ENCODE data around the gene PRKAB1. TPM values are rescaled to one million over a fixed set of nuclear protein-coding genes. Genes with fewer than 3 reads are reported as not detected.

PRKAB1 gene
- total RNA-seq, 2 experiments from 2014 or later, result 18.6 to 24.2 TPM

DNA sequence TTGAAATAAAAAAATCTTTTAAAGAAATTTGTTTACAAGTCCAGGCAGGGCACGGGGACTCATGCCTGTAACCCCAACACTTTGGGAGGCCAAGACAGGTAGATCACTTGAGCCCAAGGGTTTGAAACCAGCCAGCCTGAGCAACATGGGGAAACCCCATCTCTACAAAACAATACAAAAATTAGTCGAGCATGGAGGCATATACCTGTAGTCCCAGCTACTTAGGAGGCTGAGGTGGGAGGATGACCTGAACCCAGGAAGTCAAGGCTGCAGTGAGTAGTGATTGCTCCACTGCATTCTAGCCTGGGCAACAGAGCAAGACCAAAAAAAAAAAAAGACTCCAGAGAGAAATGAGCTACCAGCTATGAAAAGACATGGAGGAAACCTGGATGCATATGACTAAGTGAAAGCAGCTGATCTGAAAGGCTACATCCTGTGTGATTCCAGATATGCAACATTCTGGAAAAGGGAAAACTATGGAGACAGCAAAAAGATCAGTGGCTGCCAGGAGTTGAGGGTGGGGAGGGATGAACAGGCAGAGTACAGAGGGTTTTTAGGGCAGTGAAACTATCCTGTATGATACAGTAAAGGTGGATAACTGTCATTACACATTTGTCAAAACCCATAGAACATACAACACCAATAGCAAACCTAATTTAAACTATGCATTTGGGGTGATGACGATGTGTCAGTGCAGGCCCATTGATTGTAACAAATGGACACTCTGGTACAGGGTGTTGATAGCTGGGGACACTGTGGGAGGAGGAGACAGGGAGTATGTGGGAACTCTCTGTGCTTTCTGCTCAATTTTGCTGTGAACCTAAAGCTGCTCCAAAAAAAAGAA lies 59.9 kb downstream of the PRKAB1 start:
- Histone ChIP-seq H3K27me3 (ENCODE audit: control insufficient read depth in 1 of 2, insufficient read depth in 2 of 2, low read length in 2 of 2) (no peaks in the 10 kb centered on the region), H3K36me3 (ENCODE audit: insufficient read depth, low read length) (no peaks in the 10 kb centered on the region), H3K4me1 (ENCODE audit: insufficient read depth, low read length) (no peaks in the 10 kb centered on the region), H3K4me3 (ENCODE audit: low read length) (no peak overlapping the region), H3K9me3 (ENCODE audit: control insufficient read depth in 1 of 2, insufficient read depth in 1 of 2, low read length in 2 of 2) (no peaks in the 10 kb centered on the region), H3K27ac (ENCODE audit: low read depth in 1 of 2, low read length in 2 of 2) (no peak overlapping the region)
- no peaks in the 10 kb centered on the region for H3K36me3 Mint-ChIP-seq (ENCODE audit: low read depth)
- DNase-seq (no peak), ATAC-seq (ENCODE audit: poor library complexity) (no peak)
- H3K4me1 Mint-ChIP-seq (ENCODE audit: low read depth), result no peaks in the 10 kb centered on the region
- ChIA-PET CTCF (interaction anchor here (1.3 kb wide), 1 partner anchor 79 kb away, joined by 3 read pairs; no protein-coding TSS in a partner anchor), POLR2A (no interaction called here)
- H3K27me3 Mint-ChIP-seq, result no peaks in the 10 kb centered on the region
- no peaks in the 10 kb centered on the region for H3K9me3 Mint-ChIP-seq
- no peak overlapping the region for H3K4me3 Mint-ChIP-seq
- TF ChIP-seq, protein P1, sequence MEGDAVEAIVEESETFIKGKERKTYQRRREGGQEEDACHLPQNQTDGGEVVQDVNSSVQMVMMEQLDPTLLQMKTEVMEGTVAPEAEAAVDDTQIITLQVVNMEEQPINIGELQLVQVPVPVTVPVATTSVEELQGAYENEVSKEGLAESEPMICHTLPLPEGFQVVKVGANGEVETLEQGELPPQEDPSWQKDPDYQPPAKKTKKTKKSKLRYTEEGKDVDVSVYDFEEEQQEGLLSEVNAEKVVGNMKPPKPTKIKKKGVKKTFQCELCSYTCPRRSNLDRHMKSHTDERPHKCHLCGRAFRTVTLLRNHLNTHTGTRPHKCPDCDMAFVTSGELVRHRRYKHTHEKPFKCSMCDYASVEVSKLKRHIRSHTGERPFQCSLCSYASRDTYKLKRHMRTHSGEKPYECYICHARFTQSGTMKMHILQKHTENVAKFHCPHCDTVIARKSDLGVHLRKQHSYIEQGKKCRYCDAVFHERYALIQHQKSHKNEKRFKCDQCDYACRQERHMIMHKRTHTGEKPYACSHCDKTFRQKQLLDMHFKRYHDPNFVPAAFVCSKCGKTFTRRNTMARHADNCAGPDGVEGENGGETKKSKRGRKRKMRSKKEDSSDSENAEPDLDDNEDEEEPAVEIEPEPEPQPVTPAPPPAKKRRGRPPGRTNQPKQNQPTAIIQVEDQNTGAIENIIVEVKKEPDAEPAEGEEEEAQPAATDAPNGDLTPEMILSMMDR (IDR thresholded peaks at IDR 0.05), result no peak
- no peak overlapping the region for H3K27ac Mint-ChIP-seq
- intact Hi-C loops (cut with DNase I, micrococcal nuclease), result no loop called here

DNA sequence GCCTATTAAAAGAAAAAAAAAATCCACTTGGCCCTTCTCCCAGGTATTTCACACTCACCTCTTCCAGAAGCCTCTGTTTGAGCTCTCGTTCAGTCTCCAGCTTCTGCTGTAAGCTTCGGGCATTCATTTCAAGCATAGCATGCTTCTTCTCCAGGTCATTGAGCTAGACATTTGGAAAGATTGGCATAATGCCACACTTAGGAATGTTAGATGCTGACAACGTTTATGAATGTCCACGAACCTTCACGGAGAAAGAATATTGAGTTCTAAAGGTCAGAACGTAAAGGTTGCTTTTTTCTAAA lies 60.5 kb downstream of the PRKAB1 start:
- Histone ChIP-seq H3K27ac (ENCODE audit: low read depth in 1 of 2, low read length in 2 of 2) (no peak overlapping the region), H3K36me3 (ENCODE audit: insufficient read depth, low read length) (no peaks in the 10 kb centered on the region), H3K4me3 (ENCODE audit: low read length) (no peak overlapping the region), H3K27me3 (ENCODE audit: control insufficient read depth in 1 of 2, insufficient read depth in 2 of 2, low read length in 2 of 2) (no peaks in the 10 kb centered on the region), H3K4me1 (ENCODE audit: insufficient read depth, low read length) (no peaks in the 10 kb centered on the region), H3K9me3 (ENCODE audit: control insufficient read depth in 1 of 2, insufficient read depth in 1 of 2, low read length in 2 of 2) (no peaks in the 10 kb centered on the region)
- H3K9me3 Mint-ChIP-seq, result no peaks in the 10 kb centered on the region
- DNase-seq, result no peak
- no peak overlapping the region for H3K27ac Mint-ChIP-seq
- H3K36me3 Mint-ChIP-seq (ENCODE audit: low read depth), result no peaks in the 10 kb centered on the region
- H3K27me3 Mint-ChIP-seq, result no peaks in the 10 kb centered on the region
- H3K4me1 Mint-ChIP-seq (ENCODE audit: low read depth), result no peaks in the 10 kb centered on the region
- TF ChIP-seq, protein P1 (IDR thresholded peaks at IDR 0.05), result no peak
- H3K4me3 Mint-ChIP-seq, result no peak overlapping the region
- POLR2A ChIA-PET, result no interaction called here
- no peak for ATAC-seq (ENCODE audit: poor library complexity)
- CTCF ChIA-PET, result no interaction called here
- intact Hi-C loops (cut with DNase I, micrococcal nuclease), result no loop called here

DNA sequence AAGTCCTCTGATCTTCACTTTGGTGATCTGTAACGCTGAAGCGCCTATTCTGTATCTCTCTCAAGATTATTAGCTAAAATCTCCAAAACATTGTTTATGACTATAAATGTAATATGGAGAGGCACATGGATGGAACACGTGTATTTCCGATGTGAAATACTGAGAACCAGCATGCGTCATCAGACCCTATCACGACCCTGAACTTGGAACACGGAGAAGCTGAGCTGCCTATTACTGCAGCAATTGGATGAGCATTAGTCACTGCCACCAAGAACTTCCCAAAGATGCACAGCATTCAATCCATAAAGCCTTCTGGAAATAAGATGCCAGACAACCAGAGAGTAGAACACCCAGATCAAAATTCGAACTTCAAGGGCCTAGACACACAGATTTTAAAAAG lies 61.9 kb downstream of the PRKAB1 start:
- H3K36me3 ChIP-seq (ENCODE audit: insufficient read depth, low read length), result no peaks in the 10 kb centered on the region
- Mint-ChIP-seq H3K27ac (no peak overlapping the region), H3K4me1 (ENCODE audit: low read depth) (no peaks in the 10 kb centered on the region), H3K9me3 (no peaks in the 10 kb centered on the region), H3K27me3 (no peaks in the 10 kb centered on the region), H3K36me3 (ENCODE audit: low read depth) (no peaks in the 10 kb centered on the region), H3K4me3 (no peak overlapping the region)
- TF ChIP-seq, protein P1 (IDR thresholded peaks at IDR 0.05), result no peak
- intact Hi-C loops (cut with DNase I, micrococcal nuclease), result no loop called here
- no peaks in the 10 kb centered on the region for H3K27me3 ChIP-seq (ENCODE audit: control insufficient read depth in 1 of 2, insufficient read depth in 2 of 2, low read length in 2 of 2)
- ChIA-PET CTCF (no interaction called here), POLR2A (no interaction called here)
- no peaks in the 10 kb centered on the region for H3K4me1 ChIP-seq (ENCODE audit: insufficient read depth, low read length)
- no peak for ATAC-seq (ENCODE audit: poor library complexity)
- no peak overlapping the region for H3K4me3 ChIP-seq (ENCODE audit: low read length)
- no peak overlapping the region for H3K27ac ChIP-seq (ENCODE audit: low read depth in 1 of 2, low read length in 2 of 2)
- no peaks in the 10 kb centered on the region for H3K9me3 ChIP-seq (ENCODE audit: control insufficient read depth in 1 of 2, insufficient read depth in 1 of 2, low read length in 2 of 2)
- no peak for DNase-seq

All from CD4-positive, alpha-beta T cell (primary cell).